HUES64 (cell line): ENCODE measurements around the gene WWP2.
A peak's percentile ranks its signal among the peaks of the same experiment; 100 is the strongest.

Experiments used
- H3K27ac ChIP-seq: 2 replicates; pipeline ENCODE4 v1.7.0; 2013; ENCODE audit warnings: low read depth, low read length, inconsistent platforms
- H3K27me3 ChIP-seq: 2 replicates; pipeline ENCODE4 v1.6.1; 2013; ENCODE audit warnings: mild to moderate bottlenecking, low read length; ENCODE audit not compliant: insufficient read depth
- H3K36me3 ChIP-seq: 2 replicates; pipeline ENCODE4 v1.6.1; 2013; ENCODE audit warnings: mild to moderate bottlenecking, low read length; ENCODE audit not compliant: insufficient read depth
- H3K4me1 ChIP-seq: 2 replicates; pipeline ENCODE4 v1.6.1; 2013; ENCODE audit warnings: mild to moderate bottlenecking, low read length, moderate library complexity; ENCODE audit not compliant: insufficient read depth
- H3K4me3 ChIP-seq: 2 replicates; pipeline ENCODE4 v1.5.1; 2013; ENCODE audit warnings: mild to moderate bottlenecking, low read length, moderate library complexity
- H3K9ac ChIP-seq: 2 replicates; pipeline ENCODE4 v1.6.1; 2013; ENCODE audit warnings: mild to moderate bottlenecking, low read depth, low read length
- H3K9me3 ChIP-seq: 2 replicates; pipeline ENCODE4 v1.6.1; 2013; ENCODE audit warnings: low read depth, low read length; ENCODE audit not compliant: insufficient read depth
- WGBS: fragments of 150-250, 120-280 bp; methylation state at CpG from one replicate; pipeline ENCODE4 v1.1.7; 2013; ENCODE audit warnings: missing lambda C conversion rate; 5-methylcytosine and 5-hydroxymethylcytosine counted together

WWP2 gene

DNA sequence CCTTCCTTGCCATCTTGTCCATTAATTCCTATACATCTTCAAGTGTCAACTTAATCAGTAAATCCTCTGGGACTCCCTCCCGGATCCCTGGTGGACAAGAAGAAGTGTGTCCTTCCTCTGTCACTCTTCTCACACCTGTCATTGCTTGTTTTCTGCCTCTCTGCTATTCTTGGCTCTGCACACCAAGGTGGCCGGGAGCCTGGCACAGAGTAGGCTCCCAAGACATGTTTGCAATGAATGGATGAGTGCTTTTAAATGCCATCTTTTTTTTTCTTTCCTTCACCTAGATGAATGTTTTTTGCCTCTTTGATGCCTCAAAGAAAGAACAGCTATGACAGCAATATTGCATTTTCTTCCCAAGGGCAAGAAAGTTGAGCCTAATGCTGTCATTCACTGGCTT lies 131.0 kb downstream of the WWP2 start:
- peaks cover 10% of the 10 kb centered on the region for H3K4me1 ChIP-seq
- no peak overlapping the region for H3K9ac ChIP-seq
- no peaks in the 10 kb centered on the region for H3K27me3 ChIP-seq
- no peak overlapping the region for H3K27ac ChIP-seq
- 89% methylated on average over 2 of the region's 2 CpGs for WGBS
- H3K36me3 ChIP-seq, result peaks cover 8% of the 10 kb centered on the region; the same call in 1 of the 2 replicates
- no peaks in the 10 kb centered on the region for H3K9me3 ChIP-seq
- H3K4me3 ChIP-seq, result no peak overlapping the region

DNA sequence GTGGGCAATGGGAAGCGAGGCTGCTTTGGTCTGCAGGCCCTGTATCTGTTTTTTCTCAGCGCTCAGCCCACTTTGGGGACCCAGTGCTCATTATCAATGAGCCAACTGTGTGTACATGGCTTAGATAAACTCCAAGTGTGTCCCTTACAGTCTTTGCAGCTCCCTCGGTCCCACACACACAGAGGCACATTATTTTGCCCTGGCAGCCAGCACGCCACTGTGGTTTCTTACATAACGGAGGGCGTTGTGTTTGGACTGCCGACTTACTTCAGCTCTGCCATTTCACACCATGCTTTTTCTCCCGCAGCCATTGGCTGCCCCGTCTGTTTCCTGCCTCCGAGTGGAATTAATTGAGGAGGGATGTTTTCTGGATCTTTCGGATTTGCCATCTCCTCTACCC lies 132.5 kb downstream of the WWP2 start:
- H3K27me3 ChIP-seq, result no peaks in the 10 kb centered on the region
- H3K9me3 ChIP-seq, result no peaks in the 10 kb centered on the region
- H3K4me1 ChIP-seq, result peaks cover 10% of the 10 kb centered on the region
- no peak overlapping the region for H3K9ac ChIP-seq
- no peak overlapping the region for H3K27ac ChIP-seq
- 89% methylated on average over 9 of the region's 11 CpGs for WGBS
- 0 out of 2 replicates have a peak, but pooled peaks cover under 1% of the 10 kb centered on the region for H3K36me3 ChIP-seq
- H3K4me3 ChIP-seq, result no peak overlapping the region

DNA sequence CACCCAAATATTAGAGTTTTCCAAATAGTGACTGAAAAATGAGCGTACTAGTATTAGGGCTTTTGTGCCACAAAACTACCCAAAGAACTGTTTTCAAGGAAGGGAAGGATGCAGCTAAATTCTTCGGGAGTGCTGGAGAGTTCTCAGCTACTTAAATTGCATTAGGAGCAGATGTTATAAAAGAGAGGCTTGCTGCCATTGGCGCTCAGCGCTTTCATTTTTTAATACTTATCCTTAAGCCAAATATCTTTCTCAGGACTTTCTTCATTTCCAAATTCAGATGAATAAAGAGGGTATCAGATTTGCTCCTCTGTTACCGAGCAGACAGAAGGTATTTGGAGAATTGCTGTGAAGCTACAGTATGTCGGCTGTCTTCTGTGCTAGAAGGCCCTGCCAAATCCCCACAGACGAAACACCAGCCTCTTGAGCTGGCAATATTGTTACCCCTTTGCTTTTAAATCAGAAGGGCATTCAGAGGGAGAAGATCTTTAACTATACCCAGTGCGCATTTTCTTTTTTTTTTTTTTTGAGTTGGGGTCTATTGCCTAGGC lies 141.8 kb downstream of the WWP2 start:
- Histone ChIP-seq H3K36me3 (peaks cover 5% of the 10 kb centered on the region), H3K27me3 (no peaks in the 10 kb centered on the region), H3K4me1 (peaks cover 11% of the 10 kb centered on the region), H3K4me3 (no peak overlapping the region), H3K9me3 (no peaks in the 10 kb centered on the region), H3K9ac (no peak overlapping the region), H3K27ac (0 out of 2 replicates have a peak overlapping the region, but pooled peaks have one; percentile 23)
- WGBS, result 97% methylated on average over 6 of the region's 8 CpGs

DNA sequence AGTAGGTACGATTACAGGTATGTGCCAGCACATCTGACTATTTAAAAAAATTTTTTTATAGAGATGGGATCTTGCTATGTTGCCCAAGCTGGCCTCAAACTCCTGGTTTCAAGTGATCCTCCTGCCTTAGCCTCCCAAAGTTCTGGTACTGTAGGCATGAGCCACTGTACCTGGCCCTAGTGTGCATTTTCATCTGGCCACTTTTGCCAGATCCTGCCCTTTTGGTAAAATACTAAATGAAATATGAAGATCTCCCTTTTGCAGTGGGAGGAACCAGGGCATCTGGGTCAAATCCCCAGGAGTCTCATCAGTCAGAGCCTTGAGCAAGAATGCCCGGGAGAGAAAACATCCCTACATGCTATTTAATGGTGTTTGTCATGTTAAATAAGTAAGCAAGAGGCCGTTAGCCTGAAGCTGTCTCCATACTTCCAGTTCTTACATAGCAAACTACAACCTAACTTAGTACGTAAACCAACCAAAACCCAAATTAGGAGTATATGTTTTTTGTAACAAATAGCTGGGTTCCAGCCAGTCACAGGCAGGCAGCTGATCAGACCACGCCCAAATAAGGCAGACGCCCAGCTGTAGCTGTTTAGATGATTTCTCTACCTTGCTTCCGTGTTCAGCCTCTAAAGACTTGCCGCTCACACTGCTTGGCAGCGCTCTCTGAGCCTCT lies 142.5 kb downstream of the WWP2 start:
- Histone ChIP-seq H3K9ac (0 out of 2 replicates have a peak overlapping the region, but pooled peaks have one; percentile 15), H3K36me3 (peaks cover 7% of the 10 kb centered on the region), H3K27me3 (no peaks in the 10 kb centered on the region), H3K4me3 (no peak overlapping the region), H3K9me3 (no peaks in the 10 kb centered on the region), H3K27ac (peak overlapping the region; percentile 64; the same call in 1 of the 2 replicates), H3K4me1 (peaks cover 11% of the 10 kb centered on the region)
- 80% methylated on average over 6 of the region's 9 CpGs for WGBS

DNA sequence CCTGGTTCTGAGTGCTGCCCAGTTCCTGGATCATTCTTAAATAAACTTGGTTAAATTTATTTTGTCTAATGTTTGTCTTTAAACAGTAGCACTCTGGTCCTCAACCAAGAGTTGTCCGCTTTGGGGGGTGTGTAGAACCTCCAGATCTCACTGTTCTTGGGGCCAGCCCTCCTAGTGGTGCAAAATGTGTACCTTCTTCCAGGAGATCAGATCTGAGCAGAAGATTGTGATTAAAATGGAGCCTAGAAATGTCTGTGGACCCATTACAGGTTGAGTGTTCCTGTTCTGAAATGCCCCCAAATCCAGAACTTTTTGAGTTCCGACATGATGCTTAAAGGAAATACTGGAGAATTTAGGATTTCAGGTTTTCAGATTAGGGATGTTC lies 143.0 kb downstream of the WWP2 start:
- Histone ChIP-seq H3K9ac (0 out of 2 replicates have a peak overlapping the region, but pooled peaks have one; percentile 15), H3K4me3 (no peak overlapping the region), H3K9me3 (no peaks in the 10 kb centered on the region), H3K27me3 (no peaks in the 10 kb centered on the region), H3K36me3 (peaks cover 7% of the 10 kb centered on the region), H3K27ac (peak overlapping the region; percentile 64; the same call in 1 of the 2 replicates), H3K4me1 (peaks cover 11% of the 10 kb centered on the region)
- 78% methylated on average over 2 of the region's 2 CpGs for WGBS

DNA sequence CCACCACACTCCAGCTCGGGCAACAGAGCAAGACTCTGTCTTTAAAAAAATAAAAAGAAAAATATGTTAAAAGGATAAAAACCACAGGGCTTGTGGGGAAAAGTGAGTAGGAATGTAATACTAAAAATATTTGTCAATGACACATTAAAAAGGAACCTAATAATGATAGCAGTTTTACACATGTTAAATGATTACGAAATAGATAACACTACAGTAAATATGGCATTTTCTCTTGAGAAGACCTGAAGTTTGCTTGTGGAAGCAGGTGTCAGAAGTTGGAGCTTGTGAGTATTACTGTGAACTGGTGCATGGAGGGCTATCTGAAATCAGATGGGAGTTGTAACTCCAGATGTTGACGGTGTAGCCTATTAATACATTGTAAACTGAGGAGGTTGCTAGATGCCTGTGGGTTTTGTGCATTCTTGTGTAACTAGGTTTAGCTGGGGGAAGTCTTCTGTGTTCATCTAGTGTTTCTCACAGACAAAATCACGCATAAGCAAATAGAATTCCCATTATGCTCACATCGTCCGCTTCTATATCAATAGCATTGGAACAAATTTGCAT lies 144.8 kb downstream of the WWP2 start:
- H3K4me3 ChIP-seq, result no peak overlapping the region
- H3K9me3 ChIP-seq, result no peaks in the 10 kb centered on the region
- H3K9ac ChIP-seq, result no peak overlapping the region
- H3K27ac ChIP-seq, result no peak overlapping the region
- 94% methylated on average over 5 of the region's 6 CpGs for WGBS
- H3K36me3 ChIP-seq, result peaks cover 7% of the 10 kb centered on the region
- no peaks in the 10 kb centered on the region for H3K27me3 ChIP-seq
- peaks cover 11% of the 10 kb centered on the region for H3K4me1 ChIP-seq

DNA sequence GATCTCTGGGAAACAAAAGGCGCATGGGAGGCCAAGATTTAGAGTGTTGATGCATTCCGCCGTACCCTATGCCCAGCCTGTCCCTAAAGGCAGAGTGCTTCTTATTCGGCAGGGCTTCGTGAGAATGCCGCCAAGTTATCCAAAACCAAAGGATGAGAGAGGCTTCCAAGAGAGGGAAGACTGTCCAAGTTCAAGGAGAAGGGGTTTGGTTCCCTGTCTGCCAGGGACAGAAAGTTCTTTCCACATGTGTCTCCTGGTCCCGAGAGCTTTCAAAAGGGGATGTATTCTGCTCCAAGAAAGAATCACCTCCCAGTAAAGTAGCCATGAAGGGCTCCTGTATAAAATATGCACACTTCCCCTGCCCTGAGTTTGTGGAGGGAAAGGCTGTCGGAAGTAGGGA lies 146.9 kb downstream of the WWP2 start:
- Histone ChIP-seq H3K4me3 (no peak overlapping the region), H3K36me3 (peaks cover 7% of the 10 kb centered on the region)
- 97% methylated on average over 8 of the region's 8 CpGs for WGBS

DNA sequence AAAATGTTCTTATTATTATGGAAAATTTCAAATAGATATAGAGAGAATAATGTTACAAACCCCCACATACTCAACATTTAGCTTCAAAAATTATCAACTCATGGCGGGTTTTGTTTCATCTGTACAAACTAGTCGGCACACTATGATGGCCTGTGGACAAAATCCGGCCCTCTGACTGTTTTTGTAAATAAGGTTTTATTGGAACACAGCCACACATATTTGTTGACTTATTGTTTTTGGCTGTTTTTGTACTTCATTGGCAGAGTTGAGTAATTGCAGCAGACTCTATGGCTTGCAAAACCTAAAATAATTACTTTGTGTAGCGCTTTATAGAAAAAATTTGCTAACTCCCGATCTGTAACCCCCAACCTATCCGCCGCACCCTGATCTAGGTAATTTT lies 147.6 kb downstream of the WWP2 start:
- Histone ChIP-seq H3K4me3 (no peak overlapping the region), H3K9me3 (no peaks in the 10 kb centered on the region), H3K27me3 (no peaks in the 10 kb centered on the region), H3K36me3 (peaks cover 7% of the 10 kb centered on the region), H3K27ac (no peak overlapping the region), H3K9ac (no peak overlapping the region), H3K4me1 (peaks cover 7% of the 10 kb centered on the region)
- WGBS, result 99% methylated on average over 7 of the region's 7 CpGs

More for the DNA sequence above, 146.9 kb downstream of the WWP2 start:
- H3K27ac ChIP-seq, result no peak overlapping the region
- peaks cover 11% of the 10 kb centered on the region for H3K4me1 ChIP-seq
- no peak overlapping the region for H3K9ac ChIP-seq
- H3K9me3 ChIP-seq, result no peaks in the 10 kb centered on the region
- no peaks in the 10 kb centered on the region for H3K27me3 ChIP-seq

DNA sequence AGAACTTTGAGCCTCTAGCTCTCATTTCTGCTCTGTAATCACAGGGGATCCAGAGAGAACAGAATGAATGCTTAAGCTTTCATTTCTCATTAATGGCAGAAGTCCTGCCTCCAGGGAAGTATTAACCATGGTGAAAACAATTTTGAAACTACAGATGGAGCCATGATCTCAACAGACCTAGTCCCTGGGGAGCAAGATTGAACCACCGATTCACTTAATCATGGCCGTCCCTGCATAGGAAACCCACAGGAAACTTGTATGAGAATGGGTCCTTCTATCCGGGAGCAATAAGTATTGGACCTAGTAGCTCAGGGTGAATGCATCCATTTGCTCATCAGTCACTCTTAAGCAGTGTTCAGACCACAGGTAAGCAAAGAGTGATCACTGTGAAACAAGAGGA lies 148.8 kb downstream of the WWP2 start:
- Histone ChIP-seq H3K4me3 (no peak overlapping the region), H3K9me3 (no peaks in the 10 kb centered on the region), H3K36me3 (peaks cover 7% of the 10 kb centered on the region), H3K9ac (no peak overlapping the region), H3K27ac (no peak overlapping the region), H3K4me1 (no peaks in the 10 kb centered on the region), H3K27me3 (no peaks in the 10 kb centered on the region)
- WGBS, result 76% methylated on average over 3 of the region's 3 CpGs

DNA sequence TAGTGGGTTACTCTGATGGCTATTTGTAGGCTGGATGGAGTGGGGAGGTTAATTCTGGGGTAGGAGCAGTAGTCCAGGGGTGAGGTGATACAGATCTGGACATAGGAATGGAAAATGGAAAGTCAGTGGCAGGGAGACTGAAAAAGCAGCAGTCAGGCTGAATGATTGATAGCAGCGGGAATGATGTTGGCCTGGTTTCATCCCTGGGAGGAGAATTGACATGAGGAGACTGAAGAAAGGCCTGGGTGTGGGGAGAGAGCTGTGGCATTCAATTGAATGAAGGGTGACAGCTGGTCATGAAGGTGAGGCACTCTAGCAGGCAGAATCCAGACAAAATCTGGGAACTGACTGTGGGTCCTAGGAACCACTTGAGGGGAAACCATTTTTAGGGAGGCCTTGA lies 154.3 kb downstream of the WWP2 start:
- Histone ChIP-seq H3K9ac (no peak overlapping the region), H3K4me3 (no peak overlapping the region), H3K27ac (no peak overlapping the region), H3K36me3 (no peaks in the 10 kb centered on the region), H3K27me3 (no peaks in the 10 kb centered on the region), H3K4me1 (peaks cover 16% of the 10 kb centered on the region; the same call in 1 of the 2 replicates), H3K9me3 (no peaks in the 10 kb centered on the region)
- 93% methylated on average over 1 of the region's 1 CpG for WGBS

DNA sequence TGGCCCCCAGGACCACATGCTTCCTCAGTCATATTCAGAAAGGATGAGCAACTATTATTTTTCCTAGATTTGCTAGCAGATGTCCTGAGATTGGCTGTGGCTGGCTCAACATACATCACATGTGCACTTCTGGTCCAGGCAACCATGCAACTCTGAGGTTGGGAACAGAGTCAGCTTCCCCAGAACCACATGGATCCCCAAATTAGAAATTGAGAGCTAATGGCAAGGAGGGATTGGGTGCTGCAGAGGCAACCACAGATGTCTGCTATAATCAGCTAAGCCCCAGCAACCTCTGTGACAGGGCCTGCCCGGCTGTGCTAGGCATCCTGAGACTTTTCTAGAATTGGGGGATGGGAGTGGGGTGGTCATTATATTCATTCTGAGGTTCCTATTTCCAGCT lies 155.2 kb downstream of the WWP2 start:
- Histone ChIP-seq H3K4me3 (no peak overlapping the region), H3K27ac (peak overlapping the region; percentile 43; the same call in 1 of the 2 replicates), H3K27me3 (no peaks in the 10 kb centered on the region), H3K9ac (0 out of 2 replicates have a peak overlapping the region, but pooled peaks have one; percentile 21), H3K4me1 (peaks cover 16% of the 10 kb centered on the region; the same call in 1 of the 2 replicates), H3K36me3 (no peaks in the 10 kb centered on the region), H3K9me3 (no peaks in the 10 kb centered on the region)
- WGBS, result 73% methylated on average over 1 of the region's 1 CpG
